Endothelial cell of umbilical vein (primary cell): ENCODE data around the gene PAN3. TPM values are rescaled to one million over a fixed set of nuclear protein-coding genes. Genes with fewer than 3 reads are reported as not detected.

Source experiments
- BruUV-seq: library from RNA; stranded (reverse); fragments of 400-500 nt; replicated peaks from 2 replicates; lab custom pipeline; 2021; lab: Mats Ljungman, UMichigan
- CTCF ChIA-PET: fragments of 300-600, 350-600 bp; sonication (Branson Sonifier 250); formaldehyde crosslinking; loops from one replicate; lab custom pipeline; 2021; ENCODE audit warnings: antibody characterized with exemption, inconsistent platforms; lab: Charles Lee
- POLR2A ChIA-PET: fragments of 300-600, 350-600 bp; sonication (Branson Sonifier 250); formaldehyde crosslinking; loops from one replicate; lab custom pipeline; 2021; ENCODE audit warnings: antibody characterized with exemption, inconsistent platforms; lab: Charles Lee
- DNase-seq: peaks from one replicate; pipeline ENCODE4 v3.0.0-alpha.2; 2011; ENCODE audit warnings: low read depth, low spot score
- FAIRE-seq: peaks from 2 replicates; lab custom pipeline; 2011; peaks lifted over from hg19 to GRCh38; lab: Jason Lieb, UNC
- H2AFZ ChIP-seq: 2 replicates; pipeline ENCODE4 v1.6.0; 2012; ENCODE audit warnings: low read depth, low read length, control low read depth, inconsistent platforms
- H3K27ac ChIP-seq: 2 replicates; pipeline ENCODE4 v1.5.1; 2011; ENCODE audit warnings: low read depth, mild to moderate bottlenecking, control low read depth, low read length, moderate library complexity; ENCODE audit not compliant: insufficient read depth
- H3K27me3 ChIP-seq, 2 experiments: 2 replicates each; pipeline versions ENCODE4 v1.6.0 to v1.6.1; 2011; ENCODE audit warnings: low read length in 2 of 2, mixed read lengths in 1 of 2; ENCODE audit not compliant: control insufficient read depth in 2 of 2, insufficient read depth in 2 of 2
- H3K36me3 ChIP-seq, 2 experiments: 2 replicates in 1 of 2; 3 replicates in 1 of 2; pipeline ENCODE4 v1.5.1; 2011; ENCODE audit warnings: low read length in 2 of 2, mild to moderate bottlenecking in 1 of 2, moderate library complexity in 1 of 2; ENCODE audit not compliant: control insufficient read depth in 2 of 2, insufficient read depth in 2 of 2; ENCODE audit errors: extremely low read depth in 1 of 2
- H3K4me1 ChIP-seq: 3 replicates; pipeline ENCODE4 v1.5.1; 2011; ENCODE audit warnings: mild to moderate bottlenecking, low read length; ENCODE audit not compliant: control insufficient read depth, insufficient read depth; ENCODE audit errors: extremely low read depth
- H3K4me2 ChIP-seq: 2 replicates; pipeline ENCODE4 v1.6.1; 2011; ENCODE audit warnings: low read length, control low read depth, mixed read lengths; ENCODE audit not compliant: insufficient read depth
- H3K4me3 ChIP-seq, 3 experiments: fragments of 200-600 bp in 1 of 3; sonication (generic), shearing (Covaris generic) in 1 of 3; replicated peaks in 1 of 3; 2 replicates each; pipeline ENCODE4 v1.5.1; 2011 to 2016; ENCODE audit warnings: control low read depth in 3 of 3, low read length in 3 of 3, mild to moderate bottlenecking in 2 of 3, inconsistent platforms in 1 of 3, low read depth in 1 of 3, moderate library complexity in 1 of 3; ENCODE audit not compliant: insufficient read depth in 1 of 3
- H3K79me2 ChIP-seq: 2 replicates; pipeline ENCODE4 v1.6.0; 2012; ENCODE audit warnings: low read length, inconsistent platforms; ENCODE audit not compliant: control insufficient read depth, insufficient read depth
- H3K9ac ChIP-seq: replicated peaks from 2 replicates; pipeline ENCODE3; 2011; ENCODE audit warnings: low read length, control low read depth; ENCODE audit not compliant: insufficient read depth; ENCODE audit errors: extremely low read depth
- H3K9me1 ChIP-seq: replicated peaks from 3 replicates; pipeline ENCODE4 v1.6.0; 2011; ENCODE audit warnings: mild to moderate bottlenecking, low read length; ENCODE audit not compliant: control insufficient read depth, insufficient read depth; ENCODE audit errors: extremely low read depth
- H3K9me3 ChIP-seq: replicated peaks from 2 replicates; pipeline ENCODE4 v1.5.1; 2012; ENCODE audit warnings: low read length, inconsistent platforms; ENCODE audit not compliant: control insufficient read depth, insufficient read depth
- H4K20me1 ChIP-seq: replicated peaks from 2 replicates; pipeline ENCODE3; 2011; ENCODE audit warnings: mild to moderate bottlenecking, low read length; ENCODE audit not compliant: control insufficient read depth, insufficient read depth; ENCODE audit errors: extremely low read depth
- CTCF ChIP-seq, 2 donors: IDR thresholded peaks; 1 replicate in 1 of 2; 2 replicates in 1 of 2; pipeline ENCODE4 v1.5.1; 2011; ENCODE audit warnings: low read length in 2 of 2, mild to moderate bottlenecking in 2 of 2, moderate library complexity in 2 of 2, control low read depth in 1 of 2, inconsistent platforms in 1 of 2, low read depth in 1 of 2; ENCODE audit not compliant: insufficient read depth in 1 of 2; ENCODE audit errors: extremely low read depth in 1 of 2
- GATA2 ChIP-seq: IDR thresholded peaks from 2 replicates; pipeline ENCODE4 v1.7.0; 2011; ENCODE audit warnings: low read depth, mild to moderate bottlenecking, moderate library complexity, mixed read lengths, low read length; ENCODE audit not compliant: insufficient read length, insufficient read depth
- JUN ChIP-seq: IDR thresholded peaks from 2 replicates; pipeline ENCODE4 v1.6.1; 2011; ENCODE audit warnings: borderline replicate concordance, low read depth; ENCODE audit not compliant: insufficient read length, insufficient read depth
- MAX ChIP-seq: IDR thresholded peaks from 2 replicates; pipeline ENCODE4 v1.6.1; 2011; ENCODE audit not compliant: insufficient read depth, insufficient read length
- MYC ChIP-seq: IDR thresholded peaks from one replicate; pipeline ENCODE4 v1.6.1; 2011; ENCODE audit warnings: mild to moderate bottlenecking, low read depth, low read length
- POLR2A ChIP-seq: IDR thresholded peaks from 2 replicates; pipeline ENCODE4 v1.6.1; 2012; ENCODE audit warnings: low read depth, mild to moderate bottlenecking, control low read depth, low read length
- dilution Hi-C: fragments of 300-500 bp; cut with MboI; formaldehyde crosslinking; loops from one replicate; pipeline ENCODE4 v1.15.0; 2019; ENCODE audit warnings: low sequenced_read_pairs; ENCODE audit not compliant: extremely low pct_ligation_motif_present
- intact Hi-C: fragments of 100-400 bp; cut with micrococcal nuclease; formaldehyde crosslinking; loops from one replicate; pipeline ENCODE4 v1.10.0; 2022
- polyA plus RNA-seq, 4 experiments: library from polyadenylated mRNA; depleted of rRNA in 3 of 4; stranded (reverse) in 3 of 4; unstranded in 1 of 4; fragments of >200 nt; gene quantifications; 2 replicates each; pipeline versions ENCODE4 v1.2.1 to v1.2.3, GENCODE V29; 2011 to 2012; ENCODE audit warnings: missing spikeins in 1 of 4
- total RNA-seq: library from RNA; stranded (reverse); gene quantifications from 2 replicates; pipeline ENCODE4 v1.2.3, GENCODE V29; 2021

PAN3 gene
- total and polyA plus RNA-seq, 2 donors (not counting 3 experiments of a cell fraction or from before 2014, with no cell fraction given), result 8.5 to 31.9 TPM

- ChIA-PET CTCF (interaction anchor here (1.8 kb wide), 1 partner anchor 13 kb away, joined by 4 read pairs; no protein-coding TSS in a partner anchor), POLR2A (interaction anchor here (0.7 kb wide), 1 partner anchor 55 kb away, joined by 3 read pairs; no protein-coding TSS in a partner anchor)
- DNase-seq (no peak), FAIRE-seq (no peak)
- no peak overlapping the region for H3K9ac ChIP-seq
- H3K4me1 ChIP-seq, result no peaks in the 10 kb centered on the region
- H3K79me2 ChIP-seq, result no peaks in the 10 kb centered on the region
- no peaks in the 10 kb centered on the region for H3K9me1 ChIP-seq
- no peaks in the 10 kb centered on the region for H3K27me3 ChIP-seq
- dilution Hi-C loops (no loop called here), intact Hi-C loops (no loop called here)
- no peak overlapping the region for H2AFZ ChIP-seq
- H3K4me3 ChIP-seq, result no peak overlapping the region
- no peaks in the 10 kb centered on the region for H3K9me3 ChIP-seq
- no peaks in the 10 kb centered on the region for H4K20me1 ChIP-seq
- BruUV-seq, result no TSS peak
- H3K36me3 ChIP-seq, result peaks cover 0 to 2% of the 10 kb centered on the region in 2 experiments
- TF ChIP-seq CTCF (IDR thresholded peaks at IDR 0.05; ENCODE audit: extremely low read depth in 1 of 2, insufficient read depth in 1 of 2, low read depth in 1 of 2, low read length in 2 of 2) (no peak), MAX (no peak), GATA2 (no peak), JUN (no peak), POLR2A (no peak), MYC (no peak)
- no peak overlapping the region for H3K27ac ChIP-seq
- H3K4me2 ChIP-seq, result no peak overlapping the region
Observed at GRCh38 chr13:28199089-28199488, 60.7 kb downstream of the PAN3 start.

GRCh38 chr13:28204043-28204442, 65.7 kb downstream of the PAN3 start:
- ChIA-PET POLR2A (no interaction called here), CTCF (no interaction called here)
- Histone ChIP-seq H3K79me2 (no peaks in the 10 kb centered on the region), H3K4me3 (no peak overlapping the region), H3K9ac (no peak overlapping the region), H3K9me3 (no peaks in the 10 kb centered on the region), H3K9me1 (no peaks in the 10 kb centered on the region), H4K20me1 (peaks cover under 1% of the 10 kb centered on the region), H3K27ac (no peak overlapping the region), H3K27me3 (no peaks in the 10 kb centered on the region), H2AFZ (no peak overlapping the region), H3K36me3 (peaks cover 0 to 2% of the 10 kb centered on the region in 2 experiments), H3K4me2 (no peak overlapping the region), H3K4me1 (no peaks in the 10 kb centered on the region)
- no peak for FAIRE-seq
- TF ChIP-seq GATA2, result no peak
- no peak for DNase-seq
- BruUV-seq, result no TSS peak
- intact Hi-C loops, result no loop called here
- dilution Hi-C loops, result no loop called here
